Endodermal cell (in vitro differentiated cells): ENCODE measurements around the gene THAP7. TPM values are rescaled to one million over a fixed set of nuclear protein-coding genes. Genes with fewer than 3 reads are reported as not detected.
"Not testable (repeated sequence)": the region's sequence is repeated elsewhere in the genome, so short reads cannot be mapped to it uniquely, and the experiment has no call there.

Source experiments
- DNase-seq: peaks from one replicate; pipeline ENCODE4 v3.0.0-alpha.2; 2017
- H3K27ac ChIP-seq: 2 replicates; pipeline ENCODE4 v1.5.1; 2013; ENCODE audit warnings: mild to moderate bottlenecking, low read depth, low read length, moderate library complexity
- H3K27me3 ChIP-seq: 2 replicates; pipeline ENCODE4 v1.6.1; 2013; ENCODE audit warnings: mild to moderate bottlenecking, low read length, moderate library complexity; ENCODE audit not compliant: insufficient read depth, control insufficient read depth, poor library complexity, severe bottlenecking
- H3K36me3 ChIP-seq: 2 replicates; pipeline ENCODE4 v1.7.0; 2013; ENCODE audit warnings: mild to moderate bottlenecking, low read length, moderate library complexity; ENCODE audit not compliant: control insufficient read depth, insufficient read depth
- H3K4me1 ChIP-seq: one replicate; pipeline ENCODE4 v1.7.0; 2013; ENCODE audit warnings: low read length; ENCODE audit not compliant: control insufficient read depth, insufficient read depth
- H3K4me3 ChIP-seq: 2 replicates; pipeline ENCODE4 v1.5.1; 2013; ENCODE audit warnings: mild to moderate bottlenecking, low read length, moderate library complexity
- H3K9ac ChIP-seq: 2 replicates; pipeline ENCODE4 v1.6.1; 2013; ENCODE audit warnings: mild to moderate bottlenecking, low read length, moderate library complexity; ENCODE audit not compliant: poor library complexity, severe bottlenecking; ENCODE audit errors: extremely low read depth
- H3K9me3 ChIP-seq: 2 replicates; pipeline ENCODE4 v1.6.1; 2013; ENCODE audit warnings: mild to moderate bottlenecking, low read length, moderate library complexity; ENCODE audit not compliant: control insufficient read depth
- H3K27ac Mint-ChIP-seq: 2 replicates; pipeline ENCODE4 v1.8.0; 2020; ENCODE audit warnings: mixed read lengths
- H3K27me3 Mint-ChIP-seq: 2 replicates; pipeline ENCODE4 v1.8.0; 2021; ENCODE audit warnings: mild to moderate bottlenecking, mixed read lengths; ENCODE audit not compliant: insufficient read depth
- H3K36me3 Mint-ChIP-seq: 2 replicates; pipeline ENCODE4 v1.8.0; 2020; ENCODE audit warnings: low read depth, mixed read lengths
- H3K4me1 Mint-ChIP-seq: 2 replicates; pipeline ENCODE4 v1.8.0; 2020; ENCODE audit warnings: mixed read lengths
- H3K4me3 Mint-ChIP-seq: 2 replicates; pipeline ENCODE4 v1.8.0; 2020; ENCODE audit warnings: mild to moderate bottlenecking, moderate library complexity, mixed read lengths
- H3K9me3 Mint-ChIP-seq: 2 replicates; pipeline ENCODE4 v1.8.0; 2020; ENCODE audit warnings: mild to moderate bottlenecking, mixed read lengths
- CTCF ChIP-seq: fragments of 200-600 bp; sonication (generic); conservative IDR thresholded peaks from 2 replicates; pipeline ENCODE4 v1.5.0; 2021; ENCODE audit warnings: antibody characterized with exemption, mild to moderate bottlenecking
- WGBS, 2 experiments: methylation state at CpG; one replicate each; pipeline versions ENCODE4 v1.1.5 to v1.1.7; 2013; ENCODE audit warnings: missing lambda C conversion rate in 2 of 2, mixed read lengths in 1 of 2; ENCODE audit not compliant: insufficient coverage in 1 of 2, insufficient read length in 1 of 2; 5-methylcytosine and 5-hydroxymethylcytosine counted together
- long read RNA-seq, 4 experiments: library from polyadenylated mRNA in 2 of 4; library from RNA in 1 of 4; library from capped mRNA in 1 of 4; stranded (forward) in 3 of 4; unstranded in 1 of 4; transcript quantifications; one replicate each; pipeline ENCODE4 v2.0.0, GENCODE V29; 2020 to 2021; ENCODE audit warnings: inconsistent platforms in 1 of 4
- polyA plus RNA-seq, 2 experiments: library from polyadenylated mRNA; stranded (reverse); fragments of 50-300 nt; gene quantifications; one replicate each; pipeline ENCODE4 v1.2.3, GENCODE V29; 2013
- total RNA-seq, 2 donors: library from RNA; stranded (reverse); fragmentation: NEBNext Ultra II Directional in 1 of 2; extraction: Animal tissue kit (Norgen Biotek cat#: 25700) in 1 of 2; gene quantifications; 2 replicates in 1 of 2; 3 replicates in 1 of 2; pipeline ENCODE4 v1.2.1, GENCODE V29; 2021

Gene THAP7
- 10 to 100 TPM; 16.6 to 19.6 TPM for total RNA-seq
- polyA plus RNA-seq (2013, experiment 1 of 2): 21.8 TPM
- polyA plus RNA-seq (2013, experiment 2 of 2): 21.4 TPM
- long read RNA-seq, experiment 1, transcript THAP7-204 (2 exons, 1,809 nt): minor isoform, 6 of 21 reads
- long read RNA-seq, experiment 1, transcript THAP7-208 (3 exons, 1,957 nt): major isoform, 8 of 21 reads
- long read RNA-seq, experiment 1, partial matches to known transcripts: 0 of 21 reads
- long read RNA-seq, experiment 1, other reads (novel, unspliced or antisense): 3 of 21 reads
- long read RNA-seq, experiment 2, transcript THAP7-208 (3 exons, 1,957 nt): minor isoform, 10 of 36 reads
- long read RNA-seq, experiment 2, transcript THAP7-204 (2 exons, 1,809 nt): major isoform, 11 of 36 reads
- long read RNA-seq, experiment 2, transcript THAP7-202 (5 exons, 1,144 nt): minor isoform, 7 of 36 reads
- long read RNA-seq, experiment 2, partial matches to known transcripts: 0 of 36 reads
- long read RNA-seq, experiment 2, other reads (novel, unspliced or antisense): 5 of 36 reads
- long read RNA-seq, experiment 3, transcript THAP7-204 (2 exons, 1,809 nt): major isoform, 23 of 70 reads
- long read RNA-seq, experiment 3, transcript THAP7-208 (3 exons, 1,957 nt): minor isoform, 21 of 70 reads
- long read RNA-seq, experiment 3, transcript THAP7-202 (5 exons, 1,144 nt): minor isoform, 10 of 70 reads
- long read RNA-seq, experiment 3, partial matches to known transcripts: 0 of 70 reads
- long read RNA-seq, experiment 3, other reads (novel, unspliced or antisense): 12 of 70 reads
- long read RNA-seq, experiment 4, transcript THAP7-202 (5 exons, 1,144 nt): minor isoform, 6 of 36 reads
- long read RNA-seq, experiment 4, transcript THAP7-208 (3 exons, 1,957 nt): major isoform, 23 of 36 reads
- long read RNA-seq, experiment 4, partial matches to known transcripts: 0 of 36 reads
- long read RNA-seq, experiment 4, other reads (novel, unspliced or antisense): 2 of 36 reads

GRCh38 chr22:21001601-21002325 lies at the start of gene THAP7:
Gene THAP7, minus strand, starts transcription at chr22:21002118. Its CDS starts 207 bp downstream, at chr22:21001911.
- Mint-ChIP-seq H3K36me3 (no peaks in the 10 kb centered on the region), H3K4me1 (peaks cover 12% of the 10 kb centered on the region), H3K9me3 (no peaks in the 10 kb centered on the region), H3K4me3 (peak within 1 kb of the TSS; percentile 84), H3K27ac (peak within 1 kb of the TSS; percentile 92), H3K27me3 (no peaks in the 10 kb centered on the region)
- no peak for TF ChIP-seq CTCF
- H3K9me3 ChIP-seq: no peaks in the 10 kb centered on the region
- DNase-seq: peak; percentile 98
- H3K27me3 ChIP-seq: no peaks in the 10 kb centered on the region
- peak within 1 kb of the TSS; percentile 96 for H3K27ac ChIP-seq
- H3K9ac ChIP-seq: peak within 1 kb of the TSS; percentile 85
- H3K4me1 ChIP-seq: peaks cover 11% of the 10 kb centered on the region
- H3K36me3 ChIP-seq: no peaks in the 10 kb centered on the region
- peak within 1 kb of the TSS; percentile 91 for H3K4me3 ChIP-seq
- 0 to 1% methylated on average over 23 to 83 of the region's 83 CpGs for WGBS, 2 experiments

- Histone ChIP-seq H3K9me3 (no peaks in the 10 kb centered on the region), H3K4me1 (no peaks in the 10 kb centered on the region), H3K9ac (no peak overlapping the region), H3K36me3 (no peaks in the 10 kb centered on the region), H3K27me3 (no peaks in the 10 kb centered on the region), H3K27ac (no peak overlapping the region), H3K4me3 (no peak overlapping the region)
- 87 to 93% methylated on average over 8 to 9 of the region's 9 CpGs for WGBS, 2 experiments
- no peaks in the 10 kb centered on the region for H3K27me3 Mint-ChIP-seq
- TF ChIP-seq CTCF: no peak
- H3K36me3 Mint-ChIP-seq: no peaks in the 10 kb centered on the region
- DNase-seq: no peak
- H3K27ac Mint-ChIP-seq: no peak overlapping the region
- no peaks in the 10 kb centered on the region for H3K9me3 Mint-ChIP-seq
- peaks cover 15% of the 10 kb centered on the region for H3K4me1 Mint-ChIP-seq
- no peak overlapping the region for H3K4me3 Mint-ChIP-seq
These were observed 49.4 kb upstream of the THAP7 start for GRCh38 chr22:21051145-21051830.

GRCh38 chr22:21048965-21049364 lies 47.0 kb upstream of the THAP7 start:
- not testable (repeated sequence) for H3K4me1 ChIP-seq, H3K4me3 ChIP-seq, H3K9ac ChIP-seq, H3K36me3 Mint-ChIP-seq, H3K9me3 ChIP-seq, H3K27me3 ChIP-seq, H3K9me3 Mint-ChIP-seq, H3K36me3 ChIP-seq, H3K4me3 Mint-ChIP-seq, H3K27me3 Mint-ChIP-seq, DNase-seq, H3K27ac Mint-ChIP-seq, H3K27ac ChIP-seq
- peaks cover 16% of the 10 kb centered on the region for H3K4me1 Mint-ChIP-seq
- WGBS, 2 experiments: no CpG with 5 or more reads among the region's 12 CpGs

- H3K27ac ChIP-seq, H3K36me3 Mint-ChIP-seq, H3K9me3 Mint-ChIP-seq, H3K4me3 Mint-ChIP-seq, DNase-seq, H3K9ac ChIP-seq, H3K36me3 ChIP-seq, H3K4me1 ChIP-seq, H3K27me3 ChIP-seq, H3K9me3 ChIP-seq, H3K27ac Mint-ChIP-seq, H3K4me3 ChIP-seq: not testable (repeated sequence)
- H3K4me1 Mint-ChIP-seq: peaks cover 16% of the 10 kb centered on the region
- WGBS, 2 experiments: 73 to 100% methylated on average over 1 to 4 of the region's 5 CpGs
- H3K27me3 Mint-ChIP-seq: peaks cover 12% of the 10 kb centered on the region
These were observed 46.5 kb upstream of the THAP7 start for GRCh38 chr22:21048448-21048847.
